Psoas muscle (tissue), 8 donors: ENCODE data around the gene ST6GAL1. TPM values are rescaled to one million over a fixed set of nuclear protein-coding genes. Genes with fewer than 3 reads are reported as not detected.

Experiments
- ATAC-seq, 4 donors: fragments of 200-7000 bp; cut with Tn5 transposase; one replicate each; pipeline ENCODE4 v1.9.1; 2020; ENCODE audit warnings: moderate library complexity in 3 of 4, mild to moderate bottlenecking in 2 of 4
- DNase-seq, 2 donors: peaks; one replicate each; pipeline ENCODE4 v3.0.0-alpha.2; 2020
- H3K27ac ChIP-seq: fragments of 200-600 bp; one replicate; pipeline ENCODE4 v1.8.0; 2022
- H3K27me3 ChIP-seq, 3 donors: fragments of 200-600 bp in 1 of 3; one replicate each; pipeline versions ENCODE4 v1.6.1 to v1.8.0; 2013 to 2022; ENCODE audit warnings: low read length in 2 of 3, mild to moderate bottlenecking in 2 of 3, moderate library complexity in 1 of 3; ENCODE audit not compliant: insufficient read depth in 3 of 3
- H3K36me3 ChIP-seq, 2 donors: fragments of 200-600 bp in 1 of 2; one replicate each; pipeline versions ENCODE4 v1.6.1 to v1.8.0; 2013 to 2022; ENCODE audit warnings: low read depth in 1 of 2, mild to moderate bottlenecking in 1 of 2, moderate library complexity in 1 of 2; ENCODE audit not compliant: insufficient read depth in 1 of 2
- H3K4me1 ChIP-seq: fragments of 200-600 bp; one replicate; pipeline ENCODE4 v1.8.0; 2022
- H3K4me3 ChIP-seq: fragments of 200-600 bp; one replicate; pipeline ENCODE4 v1.8.0; 2022; ENCODE audit warnings: mild to moderate bottlenecking
- H3K9me3 ChIP-seq: fragments of 200-600 bp; one replicate; pipeline ENCODE4 v1.8.0; 2022
- WGBS, 3 donors: extraction: QIAGEN DNeasy Blood & Tissue Kit; methylation state at CpG; one replicate each; pipeline versions ENCODE4 v1.1.6 to v1.1.7; 2013; 5-methylcytosine and 5-hydroxymethylcytosine counted together
- intact Hi-C, 2 donors: fragments of 100-400 bp; cut with DNase I; formaldehyde crosslinking; loops; one replicate each; pipeline versions ENCODE4 v1.11.0 to v1.14.2; 2022
- polyA plus RNA-seq, 3 donors: library from polyadenylated mRNA; stranded (reverse); fragments of 200-250 nt; gene quantifications; one replicate each; pipeline ENCODE4 v1.2.3, GENCODE V29; 2013
- total RNA-seq, 4 donors: library from RNA; stranded (reverse); fragmentation: NEBNext Ultra II Directional in 2 of 4; extraction: Animal tissue kit (Norgen Biotek cat#: 25700) in 2 of 4; gene quantifications; one replicate each; pipeline versions ENCODE4 v1.2.1 to v1.2.4, GENCODE V29; 2021 to 2023
- TF ChIP-seq, protein P1 (sequence below): fragments of 200-600 bp; IDR thresholded peaks from one replicate; pipeline ENCODE4 v1.8.0; 2022; ENCODE audit warnings: antibody characterized with exemption
- donor health status: healthy with polysubstance abuse.
- donor health status: DM: no; HTN: no; CAD: no; lungs with moderate emphysema.
- donor health status: Bipolar disorder and iron deficiency.
- donor health status: healthy.
- donor health status: DM: yes; HTN: yes; CAD: no.
- donor health status: DM: no; HTN: no; CAD: no.
- donor health status: DM: no; HTN: no; CAD: no.
- donor health status: DM: yes; HTN: yes; CAD: no.

ST6GAL1 gene
- total and polyA plus RNA-seq, 7 donors, result 4.2 to 25.0 (median 15.3) TPM

GRCh38 chr3:186997473-186997939 is 67.2 kb downstream of the ST6GAL1 start:
- Histone ChIP-seq H3K4me1 (peaks cover 6% of the 10 kb centered on the region), H3K27me3 (no peaks in the 10 kb centered on the region), H3K36me3 (no peaks in the 10 kb centered on the region), H3K27ac (no peak overlapping the region), H3K9me3 (no peaks in the 10 kb centered on the region), H3K4me3 (no peak overlapping the region)
- no peak for DNase-seq
- intact Hi-C loops, result no loop called here
- ATAC-seq, result no peak
- 94 to 98% (median 94%) methylated on average over 10 of the region's 10 CpGs for WGBS, 3 donors
- TF ChIP-seq, protein P1, sequence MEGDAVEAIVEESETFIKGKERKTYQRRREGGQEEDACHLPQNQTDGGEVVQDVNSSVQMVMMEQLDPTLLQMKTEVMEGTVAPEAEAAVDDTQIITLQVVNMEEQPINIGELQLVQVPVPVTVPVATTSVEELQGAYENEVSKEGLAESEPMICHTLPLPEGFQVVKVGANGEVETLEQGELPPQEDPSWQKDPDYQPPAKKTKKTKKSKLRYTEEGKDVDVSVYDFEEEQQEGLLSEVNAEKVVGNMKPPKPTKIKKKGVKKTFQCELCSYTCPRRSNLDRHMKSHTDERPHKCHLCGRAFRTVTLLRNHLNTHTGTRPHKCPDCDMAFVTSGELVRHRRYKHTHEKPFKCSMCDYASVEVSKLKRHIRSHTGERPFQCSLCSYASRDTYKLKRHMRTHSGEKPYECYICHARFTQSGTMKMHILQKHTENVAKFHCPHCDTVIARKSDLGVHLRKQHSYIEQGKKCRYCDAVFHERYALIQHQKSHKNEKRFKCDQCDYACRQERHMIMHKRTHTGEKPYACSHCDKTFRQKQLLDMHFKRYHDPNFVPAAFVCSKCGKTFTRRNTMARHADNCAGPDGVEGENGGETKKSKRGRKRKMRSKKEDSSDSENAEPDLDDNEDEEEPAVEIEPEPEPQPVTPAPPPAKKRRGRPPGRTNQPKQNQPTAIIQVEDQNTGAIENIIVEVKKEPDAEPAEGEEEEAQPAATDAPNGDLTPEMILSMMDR, result no peak

GRCh38 chr3:186998937-186999368 is 68.6 kb downstream of the ST6GAL1 start:
- WGBS, 3 donors, result 74 to 80% (median 77%) methylated on average over 9 of the region's 9 CpGs
- DNase-seq (no peak), ATAC-seq (no peak)
- Histone ChIP-seq H3K4me1 (no peaks in the 10 kb centered on the region), H3K36me3 (no peaks in the 10 kb centered on the region), H3K27ac (no peak overlapping the region), H3K4me3 (no peak overlapping the region), H3K27me3 (no peaks in the 10 kb centered on the region), H3K9me3 (no peaks in the 10 kb centered on the region)
- TF ChIP-seq, protein P1, result no peak
- intact Hi-C loops, result no loop called here

DNA sequence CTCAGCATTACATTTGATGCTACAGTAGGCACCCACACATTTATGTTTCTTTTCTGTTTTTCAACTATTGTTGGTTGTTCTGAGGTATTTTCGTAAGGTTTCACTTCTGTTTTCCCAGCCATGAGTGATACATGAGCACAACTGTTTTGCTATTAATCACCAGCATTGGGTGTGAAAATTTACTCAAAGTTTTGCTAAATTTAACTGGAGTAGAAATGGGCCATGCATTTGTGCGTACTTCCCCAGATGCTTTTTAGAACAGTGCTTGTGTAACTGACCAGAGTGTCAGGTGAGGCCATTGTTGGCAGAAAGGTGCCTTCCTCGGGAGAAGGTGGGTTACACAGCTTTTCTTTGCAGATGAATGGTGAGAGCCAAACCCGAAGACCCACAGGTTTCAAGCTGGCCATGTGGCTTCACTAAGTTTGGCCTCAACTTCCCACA is 70.4 kb downstream of the ST6GAL1 start:
- Histone ChIP-seq H3K27me3 (no peaks in the 10 kb centered on the region), H3K4me3 (no peak overlapping the region), H3K27ac (no peak overlapping the region), H3K36me3 (no peaks in the 10 kb centered on the region), H3K9me3 (no peaks in the 10 kb centered on the region), H3K4me1 (no peaks in the 10 kb centered on the region)
- 86 to 93% (median 92%) methylated on average over 4 of the region's 4 CpGs for WGBS, 3 donors
- ATAC-seq (no peak), DNase-seq (no peak)
- TF ChIP-seq, protein P1, result no peak
- intact Hi-C loops, result no loop called here

GRCh38 chr3:187002915-187003314 is 72.6 kb downstream of the ST6GAL1 start:
- 97 to 98% (median 97%) methylated on average over 4 of the region's 4 CpGs for WGBS, 3 donors

More at GRCh38 chr3:187002915-187003314, 72.6 kb downstream of the ST6GAL1 start:
- TF ChIP-seq, protein P1, result no peak
- H3K27me3 ChIP-seq, result no peaks in the 10 kb centered on the region
- H3K27ac ChIP-seq, result no peak overlapping the region
- no peak overlapping the region for H3K4me3 ChIP-seq
- no peaks in the 10 kb centered on the region for H3K36me3 ChIP-seq
- intact Hi-C loops, result no loop called here
- H3K4me1 ChIP-seq, result no peaks in the 10 kb centered on the region
- ATAC-seq (no peak), DNase-seq (no peak)
- no peaks in the 10 kb centered on the region for H3K9me3 ChIP-seq
